ENCODE data around the gene C1GALT1. TPM values are rescaled to one million over a fixed set of nuclear protein-coding genes. Genes with fewer than 3 reads are reported as not detected.

C1GALT1 gene
- total and polyA plus RNA-seq, 9 of the 15 experiments (the other 6 are each of a cell fraction or from before 2014, with no cell fraction given) = 5.0 to 33.2 (median 24.1) TPM

DNA sequence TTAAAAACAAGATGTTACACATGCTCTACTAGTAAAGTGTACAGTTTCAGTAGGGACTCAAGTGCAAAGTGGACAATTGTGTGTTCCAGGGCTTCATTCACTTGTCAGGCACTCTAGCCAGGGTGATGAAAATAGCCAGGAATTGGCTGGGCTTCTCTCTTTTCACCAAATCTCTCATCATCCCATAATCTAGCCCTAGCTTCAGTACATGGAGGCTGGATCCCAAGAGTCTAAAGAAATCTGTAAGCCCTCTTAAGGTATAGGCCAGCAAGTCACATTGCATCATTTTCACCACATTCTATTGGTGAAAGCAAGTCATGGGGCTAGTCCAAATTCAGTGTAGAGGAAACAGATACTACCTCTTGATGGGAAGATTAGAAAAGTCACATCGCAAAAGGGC lies 47.3 kb upstream of the C1GALT1 start:
- Histone ChIP-seq H3K4me3 (no peak overlapping the region), H3K27me3 (ENCODE audit: control insufficient read depth in 2 of 2, insufficient read depth in 2 of 2, low read length in 2 of 2) (no peaks in the 10 kb centered on the region), H2AFZ (ENCODE audit: low read depth, low read length) (no peak overlapping the region), H3K4me2 (ENCODE audit: insufficient read depth, low read length) (no peak overlapping the region), H4K20me1 (replicated peaks; ENCODE audit: control insufficient read depth, insufficient read depth, low read length) (no peaks in the 10 kb centered on the region), H3K9me1 (ENCODE audit: control insufficient read depth, insufficient read depth, low read length) (no peaks in the 10 kb centered on the region), H3K79me2 (ENCODE audit: control insufficient read depth, insufficient read depth, low read length) (no peaks in the 10 kb centered on the region), H3K4me1 (replicated peaks in 1 of 2; ENCODE audit: control insufficient read depth in 2 of 2, insufficient read depth in 2 of 2, low read length in 2 of 2) (peaks cover 0 to 7% of the 10 kb centered on the region in 2 experiments; a peak in 2 of 5 replicates), H3K36me3 (ENCODE audit: control insufficient read depth, insufficient read depth, low read length) (no peaks in the 10 kb centered on the region), H3K27ac (ENCODE audit: extremely low read depth, low read depth, low read length) (no peak overlapping the region), H3K9me3 (replicated peaks; ENCODE audit: control insufficient read depth, insufficient read depth, low read depth, low read length) (peaks cover 14% of the 10 kb centered on the region; the same call in 1 of the 2 replicates), H3K9ac (ENCODE audit: insufficient read depth in 1 of 2, low read depth in 2 of 2, low read length in 2 of 2) (no peak overlapping the region)
- DNase-seq (ENCODE audit: extremely low read depth in 1 of 4, low spot score in 3 of 4) (no peak), ATAC-seq (no peak), FAIRE-seq (no peak)
- 67% methylated on average over 1 of the region's 1 CpG for WGBS (ENCODE audit: insufficient coverage, low coverage, missing lambda C conversion rate)
- CTCF ChIA-PET (ENCODE audit: low intra/inter-chr PET ratio) = no interaction called here
- in situ Hi-C loops (cut with MboI) = no loop called here
- POLR2A ChIA-PET = no interaction called here
- no TSS peak for BruUV-seq (replicated peaks)
- TF ChIP-seq CAMTA2 (CRISPR knock-in tag; conservative IDR thresholded peaks at IDR 0.05) (no peak), CEBPG (CRISPR knock-in tag; IDR thresholded peaks at IDR 0.05) (no peak), CEBPG (tag; conservative IDR thresholded peaks at IDR 0.05 in 1 of 2, IDR thresholded peaks at IDR 0.05 in 1 of 2) (0 out of 4 replicates have a peak, but pooled peaks of 1 of the 2 experiments have one; percentile 16)
- TF ChIP-seq, protein P1, sequence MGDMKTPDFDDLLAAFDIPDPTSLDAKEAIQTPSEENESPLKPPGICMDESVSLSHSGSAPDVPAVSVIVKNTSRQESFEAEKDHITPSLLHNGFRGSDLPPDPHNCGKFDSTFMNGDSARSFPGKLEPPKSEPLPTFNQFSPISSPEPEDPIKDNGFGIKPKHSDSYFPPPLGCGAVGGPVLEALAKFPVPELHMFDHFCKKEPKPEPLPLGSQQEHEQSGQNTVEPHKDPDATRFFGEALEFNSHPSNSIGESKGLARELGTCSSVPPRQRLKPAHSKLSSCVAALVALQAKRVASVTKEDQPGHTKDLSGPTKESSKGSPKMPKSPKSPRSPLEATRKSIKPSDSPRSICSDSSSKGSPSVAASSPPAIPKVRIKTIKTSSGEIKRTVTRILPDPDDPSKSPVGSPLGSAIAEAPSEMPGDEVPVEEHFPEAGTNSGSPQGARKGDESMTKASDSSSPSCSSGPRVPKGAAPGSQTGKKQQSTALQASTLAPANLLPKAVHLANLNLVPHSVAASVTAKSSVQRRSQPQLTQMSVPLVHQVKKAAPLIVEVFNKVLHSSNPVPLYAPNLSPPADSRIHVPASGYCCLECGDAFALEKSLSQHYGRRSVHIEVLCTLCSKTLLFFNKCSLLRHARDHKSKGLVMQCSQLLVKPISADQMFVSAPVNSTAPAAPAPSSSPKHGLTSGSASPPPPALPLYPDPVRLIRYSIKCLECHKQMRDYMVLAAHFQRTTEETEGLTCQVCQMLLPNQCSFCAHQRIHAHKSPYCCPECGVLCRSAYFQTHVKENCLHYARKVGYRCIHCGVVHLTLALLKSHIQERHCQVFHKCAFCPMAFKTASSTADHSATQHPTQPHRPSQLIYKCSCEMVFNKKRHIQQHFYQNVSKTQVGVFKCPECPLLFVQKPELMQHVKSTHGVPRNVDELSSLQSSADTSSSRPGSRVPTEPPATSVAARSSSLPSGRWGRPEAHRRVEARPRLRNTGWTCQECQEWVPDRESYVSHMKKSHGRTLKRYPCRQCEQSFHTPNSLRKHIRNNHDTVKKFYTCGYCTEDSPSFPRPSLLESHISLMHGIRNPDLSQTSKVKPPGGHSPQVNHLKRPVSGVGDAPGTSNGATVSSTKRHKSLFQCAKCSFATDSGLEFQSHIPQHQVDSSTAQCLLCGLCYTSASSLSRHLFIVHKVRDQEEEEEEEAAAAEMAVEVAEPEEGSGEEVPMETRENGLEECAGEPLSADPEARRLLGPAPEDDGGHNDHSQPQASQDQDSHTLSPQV (IDR thresholded peaks at IDR 0.05) = no peak
- intact Hi-C loops (cut with micrococcal nuclease) = no loop called here

Measured in K562 (cell line).